H1 (cell line): ENCODE results near the gene GALE. TPM values are rescaled to one million over a fixed set of nuclear protein-coding genes. Genes with fewer than 3 reads are reported as not detected.

Experiments used
- CTCF ChIA-PET: fragments of 300-600 bp; sonication (Branson Sonifier 250); formaldehyde crosslinking; loops from one replicate; lab custom pipeline; 2021; ENCODE audit not compliant: partially characterized antibody; lab: Charles Lee
- POLR2A ChIA-PET: fragments of 300-600 bp; sonication (Branson Sonifier 250); formaldehyde crosslinking; loops from one replicate; lab custom pipeline; 2021; ENCODE audit warnings: inconsistent platforms; ENCODE audit not compliant: partially characterized antibody; lab: Charles Lee
- DNase-seq, 2 experiments: peaks; one replicate each; pipeline versions ENCODE4 v3.0.0 to v3.0.0-alpha.2; 2010 to 2022; ENCODE audit warnings: low spot score in 2 of 2, low read depth in 1 of 2, mixed read lengths in 1 of 2
- FAIRE-seq: peaks from 2 replicates; lab custom pipeline; 2011; peaks lifted over from hg19 to GRCh38; lab: Jason Lieb, UNC
- H2AFZ ChIP-seq: 2 replicates; pipeline ENCODE4 v1.8.1; 2012; ENCODE audit warnings: low read length, inconsistent platforms
- H2AK5ac ChIP-seq: 2 replicates; pipeline ENCODE4 v1.6.1; 2013; ENCODE audit warnings: low read depth, low read length
- H2BK120ac ChIP-seq: replicated peaks from 2 replicates; pipeline ENCODE3; 2013; ENCODE audit warnings: low read depth, low read length, inconsistent platforms
- H2BK12ac ChIP-seq: 2 replicates; pipeline ENCODE4 v1.6.1; 2013; ENCODE audit warnings: low read depth, low read length
- H2BK15ac ChIP-seq: 2 replicates; pipeline ENCODE4 v1.6.1; 2013; ENCODE audit warnings: low read length
- H2BK20ac ChIP-seq: 2 replicates; pipeline ENCODE4 v1.6.1; 2013; ENCODE audit warnings: low read length
- H2BK5ac ChIP-seq: 2 replicates; pipeline ENCODE4 v1.6.1; 2013; ENCODE audit warnings: low read depth, low read length
- H3K14ac ChIP-seq: 2 replicates; pipeline ENCODE4 v1.6.1; 2013; ENCODE audit warnings: inconsistent platforms; ENCODE audit not compliant: insufficient read length
- H3K18ac ChIP-seq: 2 replicates; pipeline ENCODE4 v1.6.1; 2013; ENCODE audit warnings: low read length; ENCODE audit errors: extremely low read depth
- H3K23ac ChIP-seq: 2 replicates; pipeline ENCODE4 v1.6.1; 2013; ENCODE audit warnings: inconsistent platforms; ENCODE audit not compliant: insufficient read length
- H3K23me2 ChIP-seq: 2 replicates; pipeline ENCODE4 v1.6.1; 2013; ENCODE audit warnings: low read depth, low read length
- H3K27ac ChIP-seq: 2 replicates; pipeline ENCODE4 v1.6.1; 2011; ENCODE audit warnings: low read depth, low read length, inconsistent platforms
- H3K27me3 ChIP-seq, 4 experiments: replicated peaks in 1 of 4; 1 replicate in 1 of 4; 2 replicates in 3 of 4; pipeline versions ENCODE4 v1.6.1 to v1.8.1; 2011 to 2013; ENCODE audit warnings: low read length in 3 of 4, mild to moderate bottlenecking in 3 of 4, inconsistent platforms in 2 of 4, mixed read lengths in 2 of 4, moderate library complexity in 1 of 4; ENCODE audit not compliant: control insufficient read depth in 3 of 4, insufficient read depth in 3 of 4; ENCODE audit errors: extremely low read depth in 1 of 4
- H3K36me3 ChIP-seq, 4 experiments: 2 replicates each; pipeline versions ENCODE4 v1.6.1 to v1.8.1; 2011 to 2013; ENCODE audit warnings: mild to moderate bottlenecking in 4 of 4, low read length in 3 of 4, moderate library complexity in 2 of 4, control low read depth in 1 of 4, inconsistent platforms in 1 of 4; ENCODE audit not compliant: insufficient read depth in 4 of 4, control insufficient read depth in 2 of 4
- H3K4ac ChIP-seq: replicated peaks from 2 replicates; pipeline ENCODE3; 2013; ENCODE audit warnings: low read length, low read depth, mixed read lengths, inconsistent platforms; ENCODE audit not compliant: insufficient read length
- H3K4me1 ChIP-seq, 4 experiments: replicated peaks in 1 of 4; 1 replicate in 1 of 4; 2 replicates in 3 of 4; pipeline versions ENCODE4 v1.6.1 to v1.8.1; 2011 to 2013; ENCODE audit warnings: low read length in 3 of 4, inconsistent platforms in 2 of 4, mixed read lengths in 1 of 4; ENCODE audit not compliant: insufficient read depth in 4 of 4, control insufficient read depth in 3 of 4
- H3K4me2 ChIP-seq, 2 experiments: 2 replicates each; pipeline versions ENCODE4 v1.6.1 to v1.8.1; 2011 to 2013; ENCODE audit warnings: low read depth in 2 of 2, low read length in 2 of 2, control low read depth in 1 of 2, inconsistent platforms in 1 of 2, mild to moderate bottlenecking in 1 of 2; ENCODE audit not compliant: insufficient read depth in 1 of 2
- H3K4me3 ChIP-seq, 4 experiments: fragments of 200-600, 300-600 bp in 1 of 4; sonication (generic), shearing (Covaris generic), sonication (Bioruptor Twin) in 1 of 4; 2 replicates each; pipeline versions ENCODE4 v1.5.1 to v1.8.1; 2011 to 2016; ENCODE audit warnings: low read length in 4 of 4, low read depth in 3 of 4, control low read depth in 2 of 4, inconsistent platforms in 2 of 4, mild to moderate bottlenecking in 2 of 4, mixed read lengths in 1 of 4, moderate library complexity in 1 of 4; ENCODE audit not compliant: insufficient read depth in 2 of 4; ENCODE audit errors: extremely low read depth in 1 of 4
- H3K56ac ChIP-seq: replicated peaks from 2 replicates; pipeline ENCODE3; 2013; ENCODE audit warnings: low read depth, mild to moderate bottlenecking, mixed read lengths, low read length, inconsistent platforms; ENCODE audit not compliant: insufficient read length
- H3K79me1 ChIP-seq: 2 replicates; pipeline ENCODE4 v1.6.1; 2013; ENCODE audit warnings: low read depth, low read length, control low read depth
- H3K79me2 ChIP-seq, 2 experiments: 2 replicates each; pipeline versions ENCODE4 v1.6.1 to v1.8.1; 2012 to 2013; ENCODE audit warnings: low read length in 2 of 2, mild to moderate bottlenecking in 2 of 2, inconsistent platforms in 1 of 2; ENCODE audit not compliant: insufficient read depth in 2 of 2, control insufficient read depth in 1 of 2
- H3K9ac ChIP-seq, 4 experiments: replicated peaks in 1 of 4; 1 replicate in 1 of 4; 2 replicates in 3 of 4; pipeline versions ENCODE4 v1.6.1 to v1.8.1; 2011 to 2013; ENCODE audit warnings: low read depth in 3 of 4, low read length in 3 of 4, control low read depth in 2 of 4, mild to moderate bottlenecking in 2 of 4, moderate library complexity in 2 of 4, inconsistent platforms in 1 of 4; ENCODE audit errors: extremely low read depth in 1 of 4
- H3K9me3 ChIP-seq, 2 experiments: 2 replicates each; pipeline versions ENCODE4 v1.6.1 to v1.8.1; 2012 to 2013; ENCODE audit warnings: mild to moderate bottlenecking in 2 of 2, moderate library complexity in 2 of 2, control low read depth in 1 of 2, inconsistent platforms in 1 of 2, low read depth in 1 of 2, low read length in 1 of 2, mixed read lengths in 1 of 2; ENCODE audit not compliant: insufficient read depth in 2 of 2
- H4K20me1 ChIP-seq, 2 experiments: replicated peaks in 1 of 2; 2 replicates each; pipeline versions ENCODE3 to v1.8.1; 2011 to 2013; ENCODE audit warnings: inconsistent platforms in 2 of 2, low read length in 2 of 2, mild to moderate bottlenecking in 1 of 2; ENCODE audit not compliant: insufficient read depth in 2 of 2, control insufficient read depth in 1 of 2
- H4K5ac ChIP-seq: 2 replicates; pipeline ENCODE4 v1.6.1; 2013; ENCODE audit warnings: low read length, low read depth, mixed read lengths, inconsistent platforms; ENCODE audit not compliant: insufficient read length
- H4K8ac ChIP-seq: 2 replicates; pipeline ENCODE4 v1.8.0; 2013; ENCODE audit warnings: mild to moderate bottlenecking, moderate library complexity, low read length, inconsistent platforms; ENCODE audit not compliant: insufficient read depth; ENCODE audit errors: extremely low read depth
- H4K91ac ChIP-seq: replicated peaks from 2 replicates; pipeline ENCODE3; 2013; ENCODE audit warnings: low read length, mixed read lengths, inconsistent platforms; ENCODE audit not compliant: insufficient read length
- BRCA1 ChIP-seq: IDR thresholded peaks from 2 replicates; pipeline ENCODE4 v1.6.1; 2012; ENCODE audit warnings: low read depth, low read length, improper control_type of control experiment
- CHD2 ChIP-seq: IDR thresholded peaks from 2 replicates; pipeline ENCODE4 v1.6.1; 2012; ENCODE audit warnings: low read length, improper control_type of control experiment
- CREB1 ChIP-seq: IDR thresholded peaks from 2 replicates; pipeline ENCODE4 v1.6.1; 2012; ENCODE audit warnings: inconsistent platforms
- CTBP2 ChIP-seq: IDR thresholded peaks from 2 replicates; pipeline ENCODE4 v1.7.0; 2011; ENCODE audit warnings: borderline replicate concordance, mild to moderate bottlenecking, moderate library complexity, mixed read lengths, low read length; ENCODE audit not compliant: insufficient read depth, insufficient read length
- HDAC6 ChIP-seq: IDR thresholded peaks from one replicate; pipeline ENCODE4 v1.7.1; 2012; ENCODE audit warnings: low read depth, mild to moderate bottlenecking, inconsistent platforms, low read length, moderate library complexity
- JUND ChIP-seq: IDR thresholded peaks from 2 replicates; pipeline ENCODE4 v1.6.1; 2011; ENCODE audit warnings: mild to moderate bottlenecking, improper control_type of control experiment, low read length
- PHF8 ChIP-seq: fragments of 200-600 bp; sonication (generic); conservative IDR thresholded peaks from 2 replicates; pipeline ENCODE4 v1.7.1; 2012; ENCODE audit warnings: low read depth, mild to moderate bottlenecking, inconsistent platforms, low read length, moderate library complexity
- RAD21 ChIP-seq, 2 experiments: IDR thresholded peaks in 1 of 2; conservative IDR thresholded peaks in 1 of 2; 2 replicates each; pipeline ENCODE4 v1.6.1; 2011; ENCODE audit warnings: low read depth in 2 of 2, low read length in 2 of 2, improper control_type of control experiment in 1 of 2, inconsistent platforms in 1 of 2, mild to moderate bottlenecking in 1 of 2, moderate library complexity in 1 of 2
- RFX5 ChIP-seq: IDR thresholded peaks from 2 replicates; pipeline ENCODE4 v1.6.1; 2011; ENCODE audit warnings: low read depth, low read length, improper control_type of control experiment, borderline replicate concordance
- SP2 ChIP-seq: IDR thresholded peaks from 2 replicates; pipeline ENCODE4 v1.6.1; 2012; ENCODE audit warnings: mild to moderate bottlenecking, low read length, inconsistent platforms
- SRF ChIP-seq: IDR thresholded peaks from 2 replicates; pipeline ENCODE4 v1.6.1; 2011; ENCODE audit warnings: mild to moderate bottlenecking, low read depth, low read length, moderate library complexity
- WGBS, 2 experiments: shearing (Covaris generic) in 1 of 2; methylation state at CpG; one replicate each; pipeline versions ENCODE4 v1.1.6 to v1.1.7; 2013 to 2015; ENCODE audit warnings: low lambda C conversion rate in 2 of 2, mixed read lengths in 2 of 2, inconsistent platforms in 1 of 2, low coverage in 1 of 2, missing lambda C conversion rate in 1 of 2; ENCODE audit not compliant: insufficient replicate concordance in 2 of 2, insufficient coverage in 1 of 2, insufficient read length in 1 of 2; ENCODE audit errors: extremely low coverage in 1 of 2, missing lambda C conversion rate in 1 of 2; 5-methylcytosine and 5-hydroxymethylcytosine counted together
- polyA plus RNA-seq, 7 experiments: library from polyadenylated mRNA; depleted of rRNA in 3 of 7; stranded (reverse) in 5 of 7; unstranded in 2 of 7; fragments of >200 nt in 5 of 7; fragments of 200-250 nt in 2 of 7; gene quantifications; 1 replicate in 5 of 7; 2 replicates in 1 of 7; 4 replicates in 1 of 7; pipeline versions ENCODE4 v1.2.1 to v1.2.3, GENCODE V29; 2011 to 2013; ENCODE audit warnings: missing spikeins in 2 of 7, mixed read lengths in 2 of 7
- total RNA-seq: library from RNA; stranded (reverse); fragmentation: NEBNext Ultra II Directional; extraction: Animal tissue kit (Norgen Biotek cat#: 25700); gene quantifications from 2 replicates; pipeline ENCODE4 v1.2.1, GENCODE V29; 2021

The GALE gene
- total and polyA plus RNA-seq, 2 of the 8 experiments (the other 6 are each of a cell fraction or from before 2014, with no cell fraction given), result 26.0 to 33.9 TPM

- FAIRE-seq (no peak), DNase-seq (peak in 1 of 2 experiments; percentile 92)
- Histone ChIP-seq H3K79me1 (0 out of 2 replicates have a peak, but pooled peaks cover 3% of the 10 kb centered on the region), H2AFZ (peak within 1 kb of the TSS; percentile 73; the same call in 1 of the 2 replicates), H3K4me1 (peaks cover 0 to 6% (median 1%) of the 10 kb centered on the region in 4 experiments; a peak in 2 of 7 replicates), H3K4me3 (peak within 1 kb of the TSS; percentile 90 to 96 (median 94)), H3K23ac (no peak within 1 kb of the TSS), H3K14ac (peak within 1 kb of the TSS; percentile 94), H3K36me3 (no peaks in the 10 kb centered on the region), H4K8ac (peak within 1 kb of the TSS; percentile 98), H3K56ac (peak within 1 kb of the TSS; percentile 42), H3K9me3 (no peaks in the 10 kb centered on the region), H3K27me3 (no peaks in the 10 kb centered on the region), H2BK20ac (no peak within 1 kb of the TSS), H2BK120ac (peak within 1 kb of the TSS; percentile 68), H4K20me1 (no peaks in the 10 kb centered on the region), H2BK5ac (peak within 1 kb of the TSS; percentile 96), H2BK12ac (no peak within 1 kb of the TSS), H4K5ac (peak within 1 kb of the TSS; percentile 82), H2AK5ac (no peak within 1 kb of the TSS), H3K79me2 (peaks cover 0 to 3% of the 10 kb centered on the region in 2 experiments; a peak in 1 of 4 replicates), H2BK15ac (no peak within 1 kb of the TSS), H3K27ac (peak within 1 kb of the TSS; percentile 96), H3K4ac (peak within 1 kb of the TSS; percentile 72), H3K4me2 (peak within 1 kb of the TSS; percentile 86 to 88), H4K91ac (peak within 1 kb of the TSS; percentile 60), H3K18ac (peak within 1 kb of the TSS; percentile 95), H3K23me2 (peaks cover 4% of the 10 kb centered on the region), H3K9ac (peak within 1 kb of the TSS; percentile 90 to 94 (median 93))
- POLR2A ChIA-PET, result interaction anchor here (0.7 to 4.2 kb wide), 13 partner anchors 9 to 86 kb away, joined by 3 to 28 read pairs (median 3); partner anchors contain the start of genes GALE and PITHD1
- CTCF ChIA-PET, result interaction anchor here (0.6 to 8.5 kb wide), 9 partner anchors 14 to 1785 kb away, joined by 3 to 99 read pairs (median 3); no protein-coding TSS in a partner anchor
- 2% methylated on average over 32 of the region's 42 CpGs; no CpG with 5 or more reads in 1 of the 2 experiments for WGBS, 2 experiments
- TF ChIP-seq JUND (no peak), RAD21 (IDR thresholded peaks at IDR 0.05 in 1 of 2, conservative IDR thresholded peaks at IDR 0.05 in 1 of 2; ENCODE audit: low read depth in 2 of 2, low read length in 2 of 2) (no peak), PHF8 (peak; percentile 98), RFX5 (no peak), BRCA1 (no peak), HDAC6 (no peak), CREB1 (no peak), SRF (no peak), CHD2 (no peak), SP2 (no peak), CTBP2 (no peak)
Measured at GRCh38 chr1:23825076-23825761, 24.7 kb upstream of the GALE start, which contains the start of gene HMGCL. Gene HMGCL (minus strand): TSS chr1:23825429. CDS start chr1:23825415, 14 bp downstream.
